Ovary (tissue), 9 donors: Measurements from ENCODE around the gene HHIPL2. TPM values are rescaled to one million over a fixed set of nuclear protein-coding genes. Genes with fewer than 3 reads are reported as not detected.
A peak's percentile ranks its signal among the peaks of the same experiment; 100 is the strongest.

Source experiments
- DNase-seq, 5 donors: peaks; one replicate each; pipeline ENCODE4 v3.0.0-alpha.2; 2019 to 2020
- H3K27ac ChIP-seq, 2 donors: fragments of 200-600 bp; one replicate each; pipeline versions ENCODE4 v1.5.1 to v1.8.0; 2019 to 2022
- H3K27me3 ChIP-seq: fragments of 200-600 bp; one replicate; pipeline ENCODE4 v1.8.0; 2022
- H3K36me3 ChIP-seq: fragments of 200-600 bp; sonication (generic); one replicate; pipeline ENCODE4 v1.5.1; 2019
- H3K4me1 ChIP-seq: one replicate; pipeline ENCODE4 v1.8.1; 2013; ENCODE audit warnings: mild to moderate bottlenecking, moderate library complexity; ENCODE audit not compliant: insufficient read depth
- H3K4me3 ChIP-seq: fragments of 200-600 bp; sonication (generic); one replicate; pipeline ENCODE4 v1.5.1; 2017
- H3K9me3 ChIP-seq, 2 donors: fragments of 200-600 bp in 1 of 2; sonication (generic) in 1 of 2; one replicate each; pipeline versions ENCODE4 v1.5.1 to v1.8.1; 2013 to 2019; ENCODE audit warnings: mild to moderate bottlenecking in 1 of 2, moderate library complexity in 1 of 2
- EP300 ChIP-seq: sonication (generic); formaldehyde crosslinking; IDR thresholded peaks from one replicate; pipeline ENCODE4 v1.6.1; 2017; ENCODE audit warnings: antibody characterized with exemption
- POLR2A ChIP-seq: fragments of 450-650 bp; IDR thresholded peaks from one replicate; pipeline ENCODE4 v1.6.1; 2017; ENCODE audit warnings: antibody characterized with exemption, mild to moderate bottlenecking, moderate library complexity
- WGBS, 3 donors: extraction: QIAGEN DNeasy Blood & Tissue Kit in 1 of 3; methylation state at CpG; one replicate each; pipeline versions ENCODE4 v1.1.5 to v1.1.7; 2013 to 2017; 5-methylcytosine and 5-hydroxymethylcytosine counted together
- intact Hi-C, 4 donors: fragments of 100-400 bp; cut with DNase I; formaldehyde crosslinking; loops; one replicate each; pipeline versions ENCODE4 v1.11.0 to v1.15.1; 2022 to 2023
- polyA plus RNA-seq, 2 donors: library from polyadenylated mRNA; stranded (reverse); fragments of 200-250 nt in 1 of 2; fragments of 350-450 nt in 1 of 2; fragmentation: Illumina TruSeq in 1 of 2; extraction: RNeasy Lipid Tissue Mini Kit (QIAGEN cat#74804) in 1 of 2; gene quantifications; one replicate each; pipeline ENCODE4 v1.2.3, GENCODE V29; 2013 to 2014
- total RNA-seq, 7 donors: library from RNA; depleted of rRNA in 2 of 7; stranded (reverse); fragments of >200 nt in 2 of 7; fragmentation: NEBNext Ultra II Directional in 3 of 7; extraction: Animal tissue kit (Norgen Biotek cat#: 25700) in 3 of 7; gene quantifications; one replicate each; pipeline versions ENCODE4 v1.1.0 to v1.2.4, GENCODE V29; 2016 to 2023
- TF ChIP-seq, protein P1 (sequence below), 3 donors: fragments of 450-650 bp in 2 of 3; fragments of 200-600 bp in 1 of 3; IDR thresholded peaks; one replicate each; pipeline versions ENCODE4 v1.5.1 to v1.8.0; 2016 to 2022; ENCODE audit warnings: antibody characterized with exemption in 3 of 3, mild to moderate bottlenecking in 1 of 3
- donor health status: DM: no; HTN: no; CAD: no; lungs with moderate emphysema.
- donor health status: DM: no; HTN: no; CAD: no.
- donor health status: Bipolar disorder and iron deficiency.
- donor health status: DM: yes; HTN: yes; CAD: no.
- donor health status: DM: no; HTN: no; CAD: no.
- donor health status: DM: yes; HTN: yes; CAD: no.

Gene HHIPL2
- total and polyA plus RNA-seq, 9 donors, result 0.13 to 0.86 (median 0.43) TPM; not detected in 1

GRCh38 chr1:222589462-222590302, 41.8 kb upstream of the HHIPL2 start, which contains the start of gene TAF1A:
Gene TAF1A, minus strand, starts transcription at chr1:222589933.
- 0 to 1% (median 0%) methylated on average over 41 of the region's 41 CpGs for WGBS, 3 donors

DNA sequence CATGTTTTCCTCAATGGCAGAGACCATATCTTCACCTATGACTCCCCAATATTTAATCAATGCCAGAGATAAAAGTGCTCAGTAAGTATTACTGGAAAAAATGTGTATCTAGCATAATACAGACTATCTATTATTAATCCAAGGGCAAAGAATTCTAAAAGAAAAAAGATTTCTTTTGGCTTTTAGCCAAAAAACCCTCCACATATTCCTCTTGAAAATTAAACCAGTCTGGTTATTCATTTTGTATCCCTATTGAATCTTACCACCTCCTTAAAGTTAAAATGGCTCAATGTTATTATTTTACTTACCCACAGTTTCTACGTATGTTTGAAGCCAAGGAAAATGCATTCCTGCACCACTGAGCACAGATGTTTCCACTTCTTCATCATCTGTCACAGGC, 40.2 kb upstream of the HHIPL2 start:
- no peak overlapping the region for H3K27ac ChIP-seq
- intact Hi-C loops, result no loop called here
- H3K4me1 ChIP-seq, result peaks cover 6% of the 10 kb centered on the region
- DNase-seq, result no peak
- no peaks in the 10 kb centered on the region for H3K36me3 ChIP-seq
- no peak overlapping the region for H3K4me3 ChIP-seq
- no peaks in the 10 kb centered on the region for H3K27me3 ChIP-seq
- H3K9me3 ChIP-seq, result no peaks in the 10 kb centered on the region
- TF ChIP-seq POLR2A (no peak), EP300 (no peak)
- TF ChIP-seq, protein P1, sequence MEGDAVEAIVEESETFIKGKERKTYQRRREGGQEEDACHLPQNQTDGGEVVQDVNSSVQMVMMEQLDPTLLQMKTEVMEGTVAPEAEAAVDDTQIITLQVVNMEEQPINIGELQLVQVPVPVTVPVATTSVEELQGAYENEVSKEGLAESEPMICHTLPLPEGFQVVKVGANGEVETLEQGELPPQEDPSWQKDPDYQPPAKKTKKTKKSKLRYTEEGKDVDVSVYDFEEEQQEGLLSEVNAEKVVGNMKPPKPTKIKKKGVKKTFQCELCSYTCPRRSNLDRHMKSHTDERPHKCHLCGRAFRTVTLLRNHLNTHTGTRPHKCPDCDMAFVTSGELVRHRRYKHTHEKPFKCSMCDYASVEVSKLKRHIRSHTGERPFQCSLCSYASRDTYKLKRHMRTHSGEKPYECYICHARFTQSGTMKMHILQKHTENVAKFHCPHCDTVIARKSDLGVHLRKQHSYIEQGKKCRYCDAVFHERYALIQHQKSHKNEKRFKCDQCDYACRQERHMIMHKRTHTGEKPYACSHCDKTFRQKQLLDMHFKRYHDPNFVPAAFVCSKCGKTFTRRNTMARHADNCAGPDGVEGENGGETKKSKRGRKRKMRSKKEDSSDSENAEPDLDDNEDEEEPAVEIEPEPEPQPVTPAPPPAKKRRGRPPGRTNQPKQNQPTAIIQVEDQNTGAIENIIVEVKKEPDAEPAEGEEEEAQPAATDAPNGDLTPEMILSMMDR (IDR thresholded peaks at IDR 0.05), result no peak
- WGBS, 3 donors, result 64 to 76% (median 73%) methylated on average over 1 of the region's 1 CpG

More at GRCh38 chr1:222589462-222590302, 41.8 kb upstream of the HHIPL2 start, which contains the start of gene TAF1A:
- peak; percentile 87 to 90 (median 88) for DNase-seq
- peak within 1 kb of the TSS; percentile 23 to 58 for H3K27ac ChIP-seq
- H3K4me3 ChIP-seq, result peak within 1 kb of the TSS; percentile 59
- intact Hi-C loops, result no loop called here
- H3K4me1 ChIP-seq, result peaks cover 6% of the 10 kb centered on the region
- no peaks in the 10 kb centered on the region for H3K9me3 ChIP-seq
- H3K27me3 ChIP-seq, result no peaks in the 10 kb centered on the region
- TF ChIP-seq, protein P1 (IDR thresholded peaks at IDR 0.05), result no peak
- TF ChIP-seq POLR2A (peak; percentile 26), EP300 (no peak)
- no peaks in the 10 kb centered on the region for H3K36me3 ChIP-seq

DNA sequence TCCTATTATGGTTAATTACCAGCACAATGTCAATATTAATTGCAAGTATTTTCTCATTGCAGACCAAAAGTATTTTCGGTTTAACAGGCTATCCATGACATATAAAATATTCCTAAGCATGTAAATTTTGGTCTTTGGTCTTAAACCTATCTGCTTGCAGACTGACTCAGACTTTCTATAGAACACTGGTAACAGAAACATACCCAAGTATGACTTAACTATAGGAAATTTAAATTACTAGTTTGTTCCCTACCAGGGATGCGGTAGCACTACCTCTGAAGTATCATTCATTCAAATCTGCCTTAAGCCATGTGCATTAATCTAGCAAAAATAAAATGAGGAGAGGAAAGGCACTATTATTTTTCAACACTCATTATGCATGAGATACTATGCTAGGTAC, 38.9 kb upstream of the HHIPL2 start:
- 86 to 93% (median 90%) methylated on average over 2 of the region's 2 CpGs for WGBS, 3 donors

DNA sequence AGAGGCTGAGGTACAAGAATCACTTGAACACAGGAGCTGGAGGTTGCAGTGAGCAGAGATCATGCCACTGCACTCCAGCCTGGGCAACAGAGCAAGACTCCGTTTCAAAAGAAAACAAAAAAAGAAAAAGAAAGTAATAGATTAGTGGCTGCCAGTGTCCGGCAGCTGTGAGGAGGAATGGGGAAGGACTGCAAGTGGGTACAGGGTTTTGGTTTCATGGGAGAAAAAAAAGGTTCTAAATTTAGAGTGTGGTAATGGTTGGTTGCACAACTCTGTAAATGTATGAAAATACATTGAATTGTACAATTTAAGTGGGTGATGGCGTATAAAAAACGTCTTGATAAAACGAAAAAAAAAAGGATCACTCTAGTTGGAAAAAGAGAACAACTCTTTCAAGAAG, 35.2 kb upstream of the HHIPL2 start:
- H3K27ac ChIP-seq, result no peak overlapping the region
- DNase-seq, result no peak
- H3K4me1 ChIP-seq, result peaks cover 3% of the 10 kb centered on the region
- TF ChIP-seq EP300 (no peak), POLR2A (no peak)
- TF ChIP-seq, protein P1 (IDR thresholded peaks at IDR 0.05), result no peak
- intact Hi-C loops, result no loop called here
- no peak overlapping the region for H3K4me3 ChIP-seq
- WGBS, 3 donors, result 84 to 88% (median 87%) methylated on average over 5 of the region's 5 CpGs
- no peaks in the 10 kb centered on the region for H3K36me3 ChIP-seq
- H3K9me3 ChIP-seq, result no peaks in the 10 kb centered on the region
- H3K27me3 ChIP-seq, result no peaks in the 10 kb centered on the region

More for the DNA sequence above, 38.9 kb upstream of the HHIPL2 start:
- no peak for TF ChIP-seq POLR2A
- TF ChIP-seq, protein P1 (IDR thresholded peaks at IDR 0.05), result no peak
- TF ChIP-seq EP300, result no peak
- Histone ChIP-seq H3K36me3 (no peaks in the 10 kb centered on the region), H3K4me3 (no peak overlapping the region), H3K9me3 (no peaks in the 10 kb centered on the region), H3K27ac (no peak overlapping the region), H3K4me1 (peaks cover 10% of the 10 kb centered on the region), H3K27me3 (no peaks in the 10 kb centered on the region)
- no peak for DNase-seq
- intact Hi-C loops, result no loop called here
